Measurements from ENCODE around the gene CDH23.

CDH23 gene

GRCh38 chr10:71610651-71611050 is 213.9 kb downstream of the CDH23 start:
- no peak for DNase-seq

GRCh38 chr10:71611131-71611530 is 214.4 kb downstream of the CDH23 start:
- DNase-seq, result no peak

- peak; percentile 32 for DNase-seq
Measured at GRCh38 chr10:71611709-71612422, 215.1 kb downstream of the CDH23 start.

- DNase-seq, result no peak
Measured at GRCh38 chr10:71613261-71613777, 216.6 kb downstream of the CDH23 start.

- no peak for DNase-seq
Measured at GRCh38 chr10:71613877-71614276, 217.2 kb downstream of the CDH23 start.

GRCh38 chr10:71614946-71615345 is 218.2 kb downstream of the CDH23 start:
- no peak for DNase-seq

- DNase-seq, result no peak
Measured at GRCh38 chr10:71615538-71616329, 219.0 kb downstream of the CDH23 start.

- DNase-seq, result no peak
Measured at GRCh38 chr10:71616817-71617654, 220.3 kb downstream of the CDH23 start.

- no peak for DNase-seq
Measured at GRCh38 chr10:71618176-71618575, 221.5 kb downstream of the CDH23 start.

- no peak for DNase-seq
Measured at GRCh38 chr10:71618598-71618997, 221.9 kb downstream of the CDH23 start.

GRCh38 chr10:71620642-71621041 is 223.9 kb downstream of the CDH23 start:
- DNase-seq, result no peak

GRCh38 chr10:71621231-71622153 is 224.8 kb downstream of the CDH23 start:
- no peak for DNase-seq

GRCh38 chr10:71622154-71622526 is 225.4 kb downstream of the CDH23 start:
- DNase-seq, result no peak

GRCh38 chr10:71622616-71623015 is 225.9 kb downstream of the CDH23 start:
- DNase-seq, result no peak

- no peak for DNase-seq
Measured at GRCh38 chr10:71623098-71623985, 226.6 kb downstream of the CDH23 start.

- no peak for DNase-seq
Measured at GRCh38 chr10:71623986-71624291, 227.2 kb downstream of the CDH23 start.

GRCh38 chr10:71625445-71626175 is 228.9 kb downstream of the CDH23 start:
- DNase-seq, result no peak

GRCh38 chr10:71627230-71627939 is 230.7 kb downstream of the CDH23 start:
- DNase-seq, result no peak

- DNase-seq, result no peak
Measured at GRCh38 chr10:71627956-71628355, 231.2 kb downstream of the CDH23 start.

- DNase-seq, result no peak
Measured at GRCh38 chr10:71629131-71629530, 232.4 kb downstream of the CDH23 start.
